Fibroblast of lung (primary cell): ENCODE data around the gene LTBP1. TPM values are rescaled to one million over a fixed set of nuclear protein-coding genes. Genes with fewer than 3 reads are reported as not detected.

Source experiments
- DNase-seq, 2 donors: peaks; one replicate each; pipeline versions ENCODE4 v3.0.0 to v3.0.0-alpha.2; 2010; ENCODE audit warnings: low read depth in 2 of 2
- H2AFZ ChIP-seq: 2 replicates; pipeline ENCODE4 v1.5.1; 2012; ENCODE audit warnings: low read length, control low read depth, inconsistent platforms
- H3K27ac ChIP-seq: 2 replicates; pipeline ENCODE4 v1.5.1; 2011; ENCODE audit warnings: low read length, control low read depth; ENCODE audit not compliant: insufficient read depth
- H3K27me3 ChIP-seq: 2 replicates; pipeline ENCODE4 v1.5.1; 2011; ENCODE audit warnings: mild to moderate bottlenecking, low read length; ENCODE audit not compliant: control insufficient read depth, insufficient read depth
- H3K36me3 ChIP-seq: 2 replicates; pipeline ENCODE4 v1.5.1; 2011; ENCODE audit warnings: low read length; ENCODE audit not compliant: control insufficient read depth, insufficient read depth
- H3K4me1 ChIP-seq: 2 replicates; pipeline ENCODE4 v1.5.1; 2011; ENCODE audit warnings: low read length; ENCODE audit not compliant: control insufficient read depth, insufficient read depth; ENCODE audit errors: extremely low read depth
- H3K4me2 ChIP-seq: 2 replicates; pipeline ENCODE4 v1.5.1; 2011; ENCODE audit warnings: low read length, control low read depth; ENCODE audit not compliant: insufficient read depth; ENCODE audit errors: extremely low read depth
- H3K4me3 ChIP-seq, 4 experiments: fragments of 200-600 bp in 1 of 4; sonication (generic) in 1 of 4; replicated peaks in 1 of 4; 2 replicates each; pipeline ENCODE4 v1.5.1; 2011 to 2016; ENCODE audit warnings: low read length in 4 of 4, low read depth in 3 of 4, mild to moderate bottlenecking in 3 of 4, control low read depth in 2 of 4, inconsistent platforms in 1 of 4, mixed read lengths in 1 of 4; ENCODE audit not compliant: insufficient read depth in 1 of 4; ENCODE audit errors: control extremely low read depth in 1 of 4
- H3K79me2 ChIP-seq: 2 replicates; pipeline ENCODE4 v1.5.1; 2012; ENCODE audit warnings: mild to moderate bottlenecking, low read length, inconsistent platforms; ENCODE audit not compliant: control insufficient read depth, insufficient read depth
- H3K9ac ChIP-seq: 2 replicates; pipeline ENCODE4 v1.5.1; 2011; ENCODE audit warnings: mild to moderate bottlenecking, low read length, control low read depth; ENCODE audit not compliant: insufficient read depth
- H3K9me3 ChIP-seq: 2 replicates; pipeline ENCODE4 v1.5.1; 2012; ENCODE audit warnings: low read depth, low read length; ENCODE audit not compliant: control insufficient read depth, insufficient read depth
- H4K20me1 ChIP-seq: 2 replicates; pipeline ENCODE4 v1.5.1; 2011; ENCODE audit warnings: low read length; ENCODE audit not compliant: control insufficient read depth, insufficient read depth; ENCODE audit errors: extremely low read depth
- CTCF ChIP-seq, 2 donors: IDR thresholded peaks in 1 of 2; conservative IDR thresholded peaks in 1 of 2; 1 replicate in 1 of 2; 2 replicates in 1 of 2; pipeline ENCODE4 v1.5.1; 2011 to 2012; ENCODE audit warnings: low read length in 2 of 2, control low read depth in 1 of 2, inconsistent platforms in 1 of 2, low read depth in 1 of 2, mild to moderate bottlenecking in 1 of 2
- EZH2 ChIP-seq: IDR thresholded peaks from 2 replicates; pipeline ENCODE4 v1.5.1; 2012; ENCODE audit warnings: low read length, control low read depth, mild to moderate bottlenecking; ENCODE audit errors: missing control alignments
- polyA plus RNA-seq, 2 donors: library from polyadenylated mRNA; depleted of rRNA in 1 of 2; stranded (reverse) in 1 of 2; unstranded in 1 of 2; fragments of >200 nt; gene quantifications; 2 replicates each; pipeline ENCODE4 v1.2.1, GENCODE V29; 2011 to 2012; ENCODE audit warnings: missing spikeins in 1 of 2
- total RNA-seq: library from RNA; depleted of rRNA; stranded (reverse); fragments of >200 nt; gene quantifications from 2 replicates; pipeline ENCODE4 v1.2.1, GENCODE V29; 2014

LTBP1 gene
- total and polyA plus RNA-seq, 2 donors (not counting 1 experiment from before 2014, with no cell fraction given), result 254 to 324 TPM

GRCh38 chr2:33344230-33344629, 397.5 kb downstream of the LTBP1 start:
- Histone ChIP-seq H3K4me3 (no peak overlapping the region), H3K27ac (no peak overlapping the region), H3K36me3 (peaks cover 6% of the 10 kb centered on the region), H3K27me3 (no peaks in the 10 kb centered on the region), H4K20me1 (no peaks in the 10 kb centered on the region), H3K79me2 (no peaks in the 10 kb centered on the region), H3K4me1 (no peaks in the 10 kb centered on the region), H3K9me3 (no peaks in the 10 kb centered on the region), H3K4me2 (no peak overlapping the region), H2AFZ (no peak overlapping the region), H3K9ac (no peak overlapping the region)
- no peak for DNase-seq
- TF ChIP-seq EZH2 (no peak), CTCF (conservative IDR thresholded peaks at IDR 0.05 in 1 of 2, IDR thresholded peaks at IDR 0.05 in 1 of 2; ENCODE audit: low read depth in 1 of 2, low read length in 2 of 2) (no peak)

- H3K27ac ChIP-seq, result no peak overlapping the region
- H3K36me3 ChIP-seq, result peaks cover 3% of the 10 kb centered on the region
- no peaks in the 10 kb centered on the region for H3K4me1 ChIP-seq
- no peak overlapping the region for H3K4me2 ChIP-seq
- TF ChIP-seq EZH2 (no peak), CTCF (conservative IDR thresholded peaks at IDR 0.05 in 1 of 2, IDR thresholded peaks at IDR 0.05 in 1 of 2; ENCODE audit: low read depth in 1 of 2, low read length in 2 of 2) (no peak)
- H4K20me1 ChIP-seq, result no peaks in the 10 kb centered on the region
- no peaks in the 10 kb centered on the region for H3K79me2 ChIP-seq
- no peak for DNase-seq
- no peaks in the 10 kb centered on the region for H3K9me3 ChIP-seq
- no peak overlapping the region for H3K4me3 ChIP-seq
- H2AFZ ChIP-seq, result no peak overlapping the region
- no peaks in the 10 kb centered on the region for H3K27me3 ChIP-seq
- no peak overlapping the region for H3K9ac ChIP-seq
Measured at GRCh38 chr2:33347856-33348255, 401.1 kb downstream of the LTBP1 start.

- no peak for DNase-seq
- Histone ChIP-seq H3K27me3 (no peaks in the 10 kb centered on the region), H3K9me3 (no peaks in the 10 kb centered on the region), H3K4me2 (no peak overlapping the region), H3K36me3 (peaks cover 3% of the 10 kb centered on the region), H2AFZ (no peak overlapping the region), H3K27ac (no peak overlapping the region), H3K4me3 (no peak overlapping the region), H3K79me2 (no peaks in the 10 kb centered on the region), H3K4me1 (no peaks in the 10 kb centered on the region), H3K9ac (no peak overlapping the region), H4K20me1 (no peaks in the 10 kb centered on the region)
- TF ChIP-seq CTCF (conservative IDR thresholded peaks at IDR 0.05 in 1 of 2, IDR thresholded peaks at IDR 0.05 in 1 of 2; ENCODE audit: low read depth in 1 of 2, low read length in 2 of 2), result no peak
- TF ChIP-seq EZH2, result no peak
Measured at GRCh38 chr2:33350632-33351031, 403.9 kb downstream of the LTBP1 start.
